ENCODE measurements around the gene ANAPC2. TPM values are rescaled to one million over a fixed set of nuclear protein-coding genes. Genes with fewer than 3 reads are reported as not detected.

ANAPC2 gene
- total and polyA plus RNA-seq, 12 donors, result 23.7 to 69.6 (median 27.7) TPM

GRCh38 chr9:137190315-137190856 lies 2.0 kb upstream of the ANAPC2 start:
- DNase-seq (no peak), ATAC-seq (no peak)
- Histone ChIP-seq H3K4me1 (peaks cover 33 to 79% (median 53%) of the 10 kb centered on the region in 9 donors), H3K9me3 (no peaks in the 10 kb centered on the region), H3K4me3 (peak overlapping the region in 5 of 10 donors; percentile 75 to 98 (median 91)), H3K27me3 (no peaks in the 10 kb centered on the region), H3K36me3 (peaks cover 0 to 49% (median 21%) of the 10 kb centered on the region in 9 donors), H3K27ac (peak overlapping the region in 6 of 10 donors; percentile 15 to 100 (median 98))
- TF ChIP-seq CTCF (IDR thresholded peaks at IDR 0.05), result no peak
- intact Hi-C loops (cut with DNase I), result loop anchor here in 1 of 10 donors (5.0 kb wide), 1 partner anchor 37 kb away; the partner anchor contains the start of genes CYSRT1 and RNF224
- WGBS, 2 donors, result 64 to 73% methylated on average over 9 of the region's 9 CpGs

- Histone ChIP-seq H3K36me3 (peaks cover 0 to 57% (median 22%) of the 10 kb centered on the region in 9 donors), H3K4me3 (peak overlapping the region; percentile 75 to 99 (median 98)), H3K27ac (peak overlapping the region; percentile 94 to 100 (median 98)), H3K4me1 (peaks cover 28 to 71% (median 47%) of the 10 kb centered on the region in 9 donors), H3K27me3 (no peaks in the 10 kb centered on the region), H3K9me3 (no peaks in the 10 kb centered on the region)
- 24 to 30% methylated on average over 23 of the region's 23 CpGs for WGBS, 2 donors
- DNase-seq (no peak), ATAC-seq (peak in 3 of 8 donors; percentile 1 to 33 (median 1))
- TF ChIP-seq CTCF (IDR thresholded peaks at IDR 0.05), result no peak
- intact Hi-C loops (cut with DNase I), result loop anchor here in 9 of 10 donors (2.0 to 10.0 kb wide), 5 partner anchors 33 to 55 kb away; partner anchors contain the start of genes RNF208 (in 5 of the 9), CYSRT1 (in 3 of the 9), GRIN1 (in 2 of the 9) and RNF224 (in 2 of the 9)
Measured at GRCh38 chr9:137189297-137190295, 1.2 kb upstream of the ANAPC2 start.

GRCh38 chr9:137188086-137188489 lies 272 bp downstream of the ANAPC2 start:
- no peak for TF ChIP-seq CTCF (IDR thresholded peaks at IDR 0.05)
- DNase-seq, result no peak
- H3K4me1 ChIP-seq, result peaks cover 28 to 60% (median 45%) of the 10 kb centered on the region in 9 donors
- peak overlapping the region; percentile 94 to 100 (median 98) for H3K27ac ChIP-seq
- H3K4me3 ChIP-seq, result peak overlapping the region; percentile 75 to 99 (median 98)
- H3K36me3 ChIP-seq, result peaks cover 0 to 67% (median 31%) of the 10 kb centered on the region in 9 donors
- 0% methylated on average over 27 to 31 of the region's 31 CpGs for WGBS, 2 donors
- peak in 3 of 8 donors; percentile 1 to 9 (median 7) for ATAC-seq
- no peaks in the 10 kb centered on the region for H3K9me3 ChIP-seq
- intact Hi-C loops (cut with DNase I), result loop anchor here (1.0 to 10.0 kb wide), 7 partner anchors 17 to 53 kb away; partner anchors contain the start of genes RNF208 (in 5 of the 10), CYSRT1 (in 2 of the 10), GRIN1 (in 2 of the 10) and NDOR1 (in 1 of the 10)
- no peaks in the 10 kb centered on the region for H3K27me3 ChIP-seq

- peaks cover 28 to 60% (median 45%) of the 10 kb centered on the region in 9 donors for H3K4me1 ChIP-seq
- DNase-seq (no peak), ATAC-seq (no peak)
- intact Hi-C loops (cut with DNase I), result loop anchor here in 5 of 10 donors (5.0 to 10.0 kb wide), 3 partner anchors 35 to 53 kb away; partner anchors contain the start of genes GRIN1 (in 2 of the 5), RNF208 (in 2 of the 5), CYSRT1 (in 1 of the 5) and RNF224 (in 1 of the 5)
- H3K27me3 ChIP-seq, result no peaks in the 10 kb centered on the region
- no peaks in the 10 kb centered on the region for H3K9me3 ChIP-seq
- H3K4me3 ChIP-seq, result peak overlapping the region; percentile 75 to 99 (median 98)
- H3K36me3 ChIP-seq, result peaks cover 0 to 72% (median 39%) of the 10 kb centered on the region in 9 donors
- no peak overlapping the region for H3K27ac ChIP-seq
- 84% methylated on average over 15 of the region's 15 CpGs for WGBS, 2 donors
- no peak for TF ChIP-seq CTCF (IDR thresholded peaks at IDR 0.05)
Measured at GRCh38 chr9:137187386-137187785, 974 bp downstream of the ANAPC2 start.

Data from heart right ventricle (tissue), 16 donors.